A673 (cell line): ENCODE results near the gene RANGRF.

Source experiments
- CTCF ChIP-seq: fragments of 300-800, 200-600 bp; sonication (generic); conservative IDR thresholded peaks from 2 replicates; pipeline ENCODE4 v1.5.1; 2017; ENCODE audit warnings: low read depth, mild to moderate bottlenecking, antibody characterized with exemption, low read length, moderate library complexity, mixed read lengths
- EZH2 ChIP-seq: fragments of 200-600 bp; sonication (generic); IDR thresholded peaks from 2 replicates; pipeline ENCODE4 v1.6.1; 2017; ENCODE audit warnings: borderline replicate concordance, low read depth, mild to moderate bottlenecking, mixed read lengths, antibody characterized with exemption, low read length; ENCODE audit not compliant: poor library complexity, severe bottlenecking

- no peak for TF ChIP-seq EZH2
- no peak for TF ChIP-seq CTCF
Measured at GRCh38 chr17:8285270-8286181, 2.9 kb upstream of the RANGRF start.
